Liver (tissue), 9 donors: ENCODE results near the gene RNF126. TPM values are rescaled to one million over a fixed set of nuclear protein-coding genes. Genes with fewer than 3 reads are reported as not detected.
A peak's percentile ranks its signal among the peaks of the same experiment; 100 is the strongest.

Experiments used
- DNase-seq: peaks from one replicate; pipeline ENCODE4 v3.0.0-alpha.2; 2017; ENCODE audit warnings: low spot score
- H3K27ac ChIP-seq, 2 donors: one replicate each; pipeline ENCODE4 v1.7.0; 2013; ENCODE audit warnings: inconsistent platforms in 2 of 2, low read length in 2 of 2, control low read depth in 1 of 2, low read depth in 1 of 2, mild to moderate bottlenecking in 1 of 2
- H3K27me3 ChIP-seq, 4 donors: one replicate each; pipeline versions ENCODE4 v1.6.1 to v1.7.0; 2013; ENCODE audit warnings: low read length in 3 of 4, inconsistent platforms in 1 of 4, mild to moderate bottlenecking in 1 of 4, moderate library complexity in 1 of 4; ENCODE audit not compliant: control insufficient read depth in 4 of 4, insufficient read depth in 4 of 4
- H3K36me3 ChIP-seq, 4 donors: one replicate each; pipeline versions ENCODE4 v1.6.1 to v1.7.0; 2013; ENCODE audit warnings: low read length in 3 of 4, mild to moderate bottlenecking in 3 of 4, low read depth in 1 of 4, moderate library complexity in 1 of 4; ENCODE audit not compliant: control insufficient read depth in 4 of 4, insufficient read depth in 3 of 4
- H3K4me1 ChIP-seq, 4 donors: one replicate each; pipeline versions ENCODE4 v1.6.1 to v1.7.0; 2013; ENCODE audit warnings: low read length in 3 of 4, mild to moderate bottlenecking in 3 of 4, moderate library complexity in 1 of 4; ENCODE audit not compliant: control insufficient read depth in 4 of 4, insufficient read depth in 4 of 4
- H3K4me3 ChIP-seq, 3 donors: one replicate each; pipeline versions ENCODE4 v1.6.1 to v1.7.0; 2013; ENCODE audit warnings: low read length in 3 of 3, control low read depth in 1 of 3, low read depth in 1 of 3, mild to moderate bottlenecking in 1 of 3
- H3K9ac ChIP-seq, 2 donors: one replicate each; pipeline ENCODE4 v1.7.0; 2013; ENCODE audit warnings: low read length in 2 of 2, mild to moderate bottlenecking in 2 of 2, moderate library complexity in 2 of 2, control low read depth in 1 of 2, low read depth in 1 of 2
- H3K9me3 ChIP-seq, 4 donors: one replicate each; pipeline versions ENCODE4 v1.6.1 to v1.7.0; 2013; ENCODE audit warnings: low read length in 3 of 4; ENCODE audit not compliant: control insufficient read depth in 4 of 4
- ATF3 ChIP-seq: IDR thresholded peaks from 2 replicates; pipeline ENCODE4 v1.6.1; 2016; ENCODE audit warnings: antibody characterized with exemption
- CTCF ChIP-seq: fragments of 150-350 bp; IDR thresholded peaks from 2 replicates; pipeline ENCODE4 v1.5.1; 2017; ENCODE audit warnings: improper control_type of control experiment, low read depth, low read length; ENCODE audit not compliant: missing input control
- EGR1 ChIP-seq, 2 donors: IDR thresholded peaks; 2 replicates each; pipeline ENCODE4 v1.6.1; 2016 to 2018; ENCODE audit warnings: antibody characterized with exemption in 2 of 2, low read depth in 2 of 2
- FOXA1 ChIP-seq: IDR thresholded peaks from 2 replicates; pipeline ENCODE4 v1.6.1; 2016; ENCODE audit warnings: antibody characterized with exemption
- FOXA2 ChIP-seq: IDR thresholded peaks from 2 replicates; pipeline ENCODE4 v1.6.1; 2016; ENCODE audit warnings: antibody characterized with exemption
- GABPA ChIP-seq, 2 donors: IDR thresholded peaks in 1 of 2; conservative IDR thresholded peaks in 1 of 2; 2 replicates each; pipeline ENCODE4 v1.6.1; 2016; ENCODE audit warnings: antibody characterized with exemption in 2 of 2, mild to moderate bottlenecking in 1 of 2, moderate library complexity in 1 of 2
- HNF4A ChIP-seq, 2 donors: conservative IDR thresholded peaks; 2 replicates each; pipeline ENCODE4 v1.6.1; 2016; ENCODE audit warnings: antibody characterized with exemption in 2 of 2, mild to moderate bottlenecking in 2 of 2
- HNF4G ChIP-seq: IDR thresholded peaks from 2 replicates; pipeline ENCODE4 v1.6.1; 2016; ENCODE audit warnings: antibody characterized with exemption
- JUND ChIP-seq, 2 donors: IDR thresholded peaks; 2 replicates each; pipeline ENCODE4 v1.6.1; 2016; ENCODE audit warnings: antibody characterized with exemption in 2 of 2
- MAX ChIP-seq: IDR thresholded peaks from 2 replicates; pipeline ENCODE4 v1.6.1; 2016; ENCODE audit warnings: antibody characterized with exemption
- NR2F2 ChIP-seq: IDR thresholded peaks from 2 replicates; pipeline ENCODE4 v1.6.1; 2016; ENCODE audit warnings: antibody characterized with exemption
- RAD21 ChIP-seq, 2 donors: IDR thresholded peaks; 2 replicates each; pipeline ENCODE4 v1.6.1; 2016; ENCODE audit warnings: antibody characterized with exemption in 2 of 2, mild to moderate bottlenecking in 2 of 2
- REST ChIP-seq: IDR thresholded peaks from 2 replicates; pipeline ENCODE4 v1.6.1; 2016; ENCODE audit warnings: antibody characterized with exemption, mild to moderate bottlenecking
- RXRA ChIP-seq, 2 donors: IDR thresholded peaks; 2 replicates each; pipeline ENCODE4 v1.6.1; 2017 to 2018; ENCODE audit warnings: antibody characterized with exemption in 2 of 2, mild to moderate bottlenecking in 1 of 2
- SP1 ChIP-seq: IDR thresholded peaks from 2 replicates; pipeline ENCODE4 v1.6.1; 2018; ENCODE audit warnings: antibody characterized with exemption, mild to moderate bottlenecking
- TAF1 ChIP-seq: conservative IDR thresholded peaks from 2 replicates; pipeline ENCODE4 v1.6.1; 2016; ENCODE audit warnings: antibody characterized with exemption, mild to moderate bottlenecking
- YY1 ChIP-seq: IDR thresholded peaks from 2 replicates; pipeline ENCODE4 v1.6.1; 2016; ENCODE audit warnings: antibody characterized with exemption, mild to moderate bottlenecking
- ZBTB33 ChIP-seq: IDR thresholded peaks from 2 replicates; pipeline ENCODE4 v1.6.1; 2016; ENCODE audit warnings: antibody characterized with exemption
- WGBS: extraction: QIAGEN DNeasy Blood & Tissue Kit; methylation state at CpG from one replicate; pipeline ENCODE4 v1.1.7; 2013; 5-methylcytosine and 5-hydroxymethylcytosine counted together
- polyA plus RNA-seq, 2 donors: library from polyadenylated mRNA; stranded (reverse) in 1 of 2; unstranded in 1 of 2; fragments of 200-250 nt in 1 of 2; fragments of >200 nt in 1 of 2; fragmentation: Nextera tagmentation in 1 of 2; extraction: Ambion mirVana in 1 of 2; gene quantifications; one replicate each; pipeline versions ENCODE4 v1.2.1 to v1.2.3, GENCODE V29; 2013 to 2015
- total RNA-seq, 2 donors: library from RNA; depleted of rRNA; stranded (reverse); fragments of >200 nt; gene quantifications; one replicate each; pipeline ENCODE4 v1.2.3, GENCODE V29; 2014
- donor health status: healthy.
- donor health status: healthy.
- donor health status: healthy.
- donor health status: healthy.
- donor health status: healthy.

Gene RNF126
- total and polyA plus RNA-seq, 4 donors = 16.7 to 32.7 (median 24.1) TPM

GRCh38 chr19:661427-662196 is 1.4 kb downstream of the RNF126 start:
- Histone ChIP-seq H3K27ac (peak overlapping the region; percentile 89 to 96), H3K9me3 (no peaks in the 10 kb centered on the region), H3K4me1 (peaks cover 28 to 69% (median 53%) of the 10 kb centered on the region in 4 donors), H3K36me3 (no peaks in the 10 kb centered on the region), H3K9ac (peak overlapping the region; percentile 68 to 98), H3K4me3 (peak overlapping the region; percentile 80 to 95 (median 92)), H3K27me3 (no peaks in the 10 kb centered on the region)
- TF ChIP-seq SP1 = no peak
- no peak for TF ChIP-seq EGR1 (IDR thresholded peaks at IDR 0.05; ENCODE audit: low read depth in 2 of 2)
- no peak for TF ChIP-seq HNF4A (conservative IDR thresholded peaks at IDR 0.05)
- no peak for TF ChIP-seq MAX
- TF ChIP-seq CTCF = no peak
- TF ChIP-seq REST = no peak
- no peak for TF ChIP-seq GABPA (IDR thresholded peaks at IDR 0.05 in 1 of 2, conservative IDR thresholded peaks at IDR 0.05 in 1 of 2)
- no peak for TF ChIP-seq YY1
- no peak for TF ChIP-seq HNF4G
- no peak for TF ChIP-seq RAD21 (IDR thresholded peaks at IDR 0.05)
- no peak for TF ChIP-seq JUND (IDR thresholded peaks at IDR 0.05)
- TF ChIP-seq FOXA2 = no peak
- no peak for TF ChIP-seq NR2F2
- no peak for TF ChIP-seq TAF1
- TF ChIP-seq RXRA (IDR thresholded peaks at IDR 0.05) = no peak
- no peak for TF ChIP-seq ZBTB33
- TF ChIP-seq FOXA1 = no peak
- TF ChIP-seq ATF3 = no peak
- 3% methylated on average over 31 of the region's 31 CpGs for WGBS
- DNase-seq = no peak
